Esophagus squamous epithelium (tissue), 5 donors: Measurements from ENCODE around the gene HEBP2. TPM values are rescaled to one million over a fixed set of nuclear protein-coding genes. Genes with fewer than 3 reads are reported as not detected.

Experiments used
- DNase-seq: peaks from one replicate; lab custom pipeline; 2025; lab: John Stamatoyannopoulos, UW
- H3K27ac ChIP-seq, 4 donors: fragments of 200-600 bp; sonication (generic); one replicate each; pipeline ENCODE4 v1.5.1; 2016 to 2019; ENCODE audit warnings: mild to moderate bottlenecking in 1 of 4
- H3K27me3 ChIP-seq, 4 donors: fragments of 200-600 bp; sonication (generic); 1 replicate in 3 of 4; 2 replicates in 1 of 4; pipeline versions ENCODE4 v1.5.1 to v1.6.0; 2017 to 2021; ENCODE audit warnings: antibody characterized with exemption in 1 of 4
- H3K36me3 ChIP-seq, 3 donors: fragments of 200-600 bp; sonication (generic); one replicate each; pipeline ENCODE4 v1.5.1; 2016 to 2019
- H3K4me1 ChIP-seq, 3 donors: fragments of 200-600 bp; sonication (generic); one replicate each; pipeline ENCODE4 v1.5.1; 2017 to 2019
- H3K4me3 ChIP-seq, 4 donors: fragments of 200-600 bp; sonication (generic); 1 replicate in 3 of 4; 2 replicates in 1 of 4; pipeline ENCODE4 v1.5.1; 2016 to 2019; ENCODE audit warnings: mild to moderate bottlenecking in 2 of 4, moderate library complexity in 1 of 4
- H3K9me3 ChIP-seq, 3 donors: fragments of 200-600 bp; sonication (generic); one replicate each; pipeline ENCODE4 v1.5.1; 2016 to 2019
- CTCF ChIP-seq, 6 experiments: fragments of 450-650 bp in 4 of 6; fragments of 200-600 bp in 2 of 6; sonication (generic) in 2 of 6; IDR thresholded peaks; one replicate each; pipeline ENCODE4 v1.5.1; 2016 to 2019; ENCODE audit warnings: antibody characterized with exemption in 6 of 6, mild to moderate bottlenecking in 4 of 6, moderate library complexity in 4 of 6
- POLR2A ChIP-seq, 4 donors: fragments of 450-650 bp; IDR thresholded peaks; one replicate each; pipeline ENCODE4 v1.6.1; 2017; ENCODE audit warnings: antibody characterized with exemption in 4 of 4, mild to moderate bottlenecking in 4 of 4, moderate library complexity in 3 of 4
- WGBS, 2 donors: methylation state at CpG; one replicate each; pipeline ENCODE4 v1.1.5; 2018; 5-methylcytosine and 5-hydroxymethylcytosine counted together
- intact Hi-C: fragments of 100-400 bp; cut with DNase I; formaldehyde crosslinking; loops from one replicate; pipeline ENCODE4 v1.15.0; 2022
- small RNA-seq, 4 donors: library from RNA; depleted of rRNA; stranded (forward); fragments of <200 nt; gene quantifications; one replicate each; pipeline ENCODE3, GENCODE V24; 2016
- total RNA-seq, 4 donors: library from RNA; depleted of rRNA; stranded (reverse); fragments of >200 nt; gene quantifications; one replicate each; pipeline ENCODE4 v1.1.0, GENCODE V29; 2016
- donor health status: DM: yes; HTN: yes; CAD: no.

The HEBP2 gene
- total RNA-seq, 4 donors from 2014 or later, result 62.1 to 193 (median 90.8) TPM

GRCh38 chr6:138467901-138468300 lies 63.9 kb downstream of the HEBP2 start:
- no peak for TF ChIP-seq CTCF (IDR thresholded peaks at IDR 0.05)
- TF ChIP-seq POLR2A (IDR thresholded peaks at IDR 0.05), result no peak
- Histone ChIP-seq H3K4me1 (peaks cover 0 to 30% (median 4%) of the 10 kb centered on the region in 3 donors), H3K9me3 (no peaks in the 10 kb centered on the region), H3K27me3 (no peaks in the 10 kb centered on the region), H3K36me3 (peaks cover 0 to 44% (median 0%) of the 10 kb centered on the region in 3 donors), H3K27ac (no peak overlapping the region), H3K4me3 (no peak overlapping the region)
- no peak for DNase-seq
- intact Hi-C loops, result no loop called here

- Histone ChIP-seq H3K9me3 (no peaks in the 10 kb centered on the region), H3K4me3 (no peak overlapping the region), H3K36me3 (peaks cover 0 to 39% (median 0%) of the 10 kb centered on the region in 3 donors), H3K4me1 (peaks cover 0 to 30% (median 4%) of the 10 kb centered on the region in 3 donors), H3K27ac (no peak overlapping the region), H3K27me3 (no peaks in the 10 kb centered on the region)
- WGBS, 2 donors, result 90 to 93% methylated on average over 9 of the region's 9 CpGs
- TF ChIP-seq CTCF (IDR thresholded peaks at IDR 0.05), result no peak
- TF ChIP-seq POLR2A (IDR thresholded peaks at IDR 0.05), result no peak
- intact Hi-C loops, result no loop called here
- DNase-seq, result no peak
Measured at GRCh38 chr6:138468320-138469015, 64.4 kb downstream of the HEBP2 start.

Small RNA genes lying within 50 kb of the gene (small RNA-seq; reads per million reads assigned to genes)
- gene AL031003.1 (0 reads per million in 4 donors), gene AL391669.1 (0 reads per million in 4 donors), gene MIR3145 (0 to 0.14 (median 0) reads per million in 4 donors)

Other genes starting within 250 kb of the HEBP2 start
- 1 to 10 TPM in 2 of 4 donors, under 1 TPM in 2; 0.92 to 1.0 (median 0.99) TPM for gene ARFGEF3, start 242.3 kb upstream of the HEBP2 start, total RNA-seq
- gene PBOV1, start 185.7 kb upstream of the HEBP2 start, total RNA-seq, result not detected
- not detected for gene SMIM28, start 26.3 kb upstream of the HEBP2 start, total RNA-seq
- 10 to 100 TPM; 13.1 to 58.2 (median 32.0) TPM for gene NHSL1, start 95.3 kb downstream of the HEBP2 start, total RNA-seq